Nephron progenitor cell (in vitro differentiated cells): ENCODE results near the gene CFAP65.

Experiments
- DNase-seq: peaks from one replicate; pipeline ENCODE4 v3.0.0; 2021
- H3K27ac Mint-ChIP-seq: 2 replicates; pipeline ENCODE4 v1.8.0; 2021; ENCODE audit warnings: mild to moderate bottlenecking, moderate library complexity, mixed read lengths
- H3K27me3 Mint-ChIP-seq: 2 replicates; pipeline ENCODE4 v1.8.0; 2021; ENCODE audit warnings: mild to moderate bottlenecking, low read depth, mixed read lengths; ENCODE audit not compliant: poor library complexity
- H3K36me3 Mint-ChIP-seq: 2 replicates; pipeline ENCODE4 v1.8.0; 2021; ENCODE audit warnings: low read depth, mixed read lengths
- H3K4me1 Mint-ChIP-seq: 2 replicates; pipeline ENCODE4 v1.8.0; 2021; ENCODE audit warnings: mixed read lengths
- H3K4me3 Mint-ChIP-seq: 2 replicates; pipeline ENCODE4 v1.8.0; 2021; ENCODE audit warnings: mild to moderate bottlenecking, moderate library complexity, mixed read lengths
- H3K9me3 Mint-ChIP-seq: 2 replicates; pipeline ENCODE4 v1.8.0; 2021; ENCODE audit warnings: mild to moderate bottlenecking, moderate library complexity, mixed read lengths
- TF ChIP-seq, protein P1 (sequence below): fragments of 200-600 bp; sonication (generic); IDR thresholded peaks from 2 replicates; pipeline ENCODE4 v1.5.0; 2021; ENCODE audit warnings: antibody characterized with exemption

The CFAP65 gene

DNA sequence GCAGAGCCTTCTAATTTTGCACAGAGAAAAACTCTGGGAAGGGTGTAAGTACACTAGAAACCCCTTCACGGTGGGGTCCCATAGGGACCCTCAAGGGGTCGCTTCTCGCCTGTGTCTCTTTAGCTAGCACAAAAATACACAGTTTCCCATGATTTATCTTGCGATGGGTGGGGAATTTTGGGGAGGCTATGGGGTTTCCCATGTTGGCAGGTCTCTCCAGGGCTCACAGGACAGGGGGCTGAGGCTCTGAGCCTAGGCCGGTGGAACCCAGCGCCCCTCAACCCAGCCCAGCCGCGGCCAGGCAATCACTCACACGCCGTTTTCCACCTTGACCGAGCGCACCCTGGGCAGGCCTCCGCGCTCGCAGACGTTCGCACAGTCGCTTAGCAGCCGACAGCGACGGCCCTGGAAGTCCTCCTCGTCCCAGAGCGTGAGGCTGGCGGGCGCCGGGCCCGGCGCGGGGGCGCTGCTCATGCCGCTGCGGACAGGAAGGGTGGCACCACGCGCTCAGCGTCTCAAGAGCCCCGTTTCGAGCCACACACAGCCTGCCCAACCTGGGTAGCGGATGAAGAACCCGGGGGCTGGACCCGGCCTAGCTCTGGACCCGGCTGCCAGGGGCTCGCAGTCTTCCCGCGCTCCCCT lies 48.5 kb downstream of the CFAP65 start:
- H3K27me3 Mint-ChIP-seq: peaks cover 98% of the 10 kb centered on the region
- H3K4me3 Mint-ChIP-seq: no peak overlapping the region
- H3K4me1 Mint-ChIP-seq: no peaks in the 10 kb centered on the region
- H3K36me3 Mint-ChIP-seq: no peaks in the 10 kb centered on the region
- H3K27ac Mint-ChIP-seq: no peak overlapping the region
- DNase-seq: peak; percentile 45
- H3K9me3 Mint-ChIP-seq: peaks cover 4% of the 10 kb centered on the region
- TF ChIP-seq, protein P1, sequence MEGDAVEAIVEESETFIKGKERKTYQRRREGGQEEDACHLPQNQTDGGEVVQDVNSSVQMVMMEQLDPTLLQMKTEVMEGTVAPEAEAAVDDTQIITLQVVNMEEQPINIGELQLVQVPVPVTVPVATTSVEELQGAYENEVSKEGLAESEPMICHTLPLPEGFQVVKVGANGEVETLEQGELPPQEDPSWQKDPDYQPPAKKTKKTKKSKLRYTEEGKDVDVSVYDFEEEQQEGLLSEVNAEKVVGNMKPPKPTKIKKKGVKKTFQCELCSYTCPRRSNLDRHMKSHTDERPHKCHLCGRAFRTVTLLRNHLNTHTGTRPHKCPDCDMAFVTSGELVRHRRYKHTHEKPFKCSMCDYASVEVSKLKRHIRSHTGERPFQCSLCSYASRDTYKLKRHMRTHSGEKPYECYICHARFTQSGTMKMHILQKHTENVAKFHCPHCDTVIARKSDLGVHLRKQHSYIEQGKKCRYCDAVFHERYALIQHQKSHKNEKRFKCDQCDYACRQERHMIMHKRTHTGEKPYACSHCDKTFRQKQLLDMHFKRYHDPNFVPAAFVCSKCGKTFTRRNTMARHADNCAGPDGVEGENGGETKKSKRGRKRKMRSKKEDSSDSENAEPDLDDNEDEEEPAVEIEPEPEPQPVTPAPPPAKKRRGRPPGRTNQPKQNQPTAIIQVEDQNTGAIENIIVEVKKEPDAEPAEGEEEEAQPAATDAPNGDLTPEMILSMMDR: no peak

DNA sequence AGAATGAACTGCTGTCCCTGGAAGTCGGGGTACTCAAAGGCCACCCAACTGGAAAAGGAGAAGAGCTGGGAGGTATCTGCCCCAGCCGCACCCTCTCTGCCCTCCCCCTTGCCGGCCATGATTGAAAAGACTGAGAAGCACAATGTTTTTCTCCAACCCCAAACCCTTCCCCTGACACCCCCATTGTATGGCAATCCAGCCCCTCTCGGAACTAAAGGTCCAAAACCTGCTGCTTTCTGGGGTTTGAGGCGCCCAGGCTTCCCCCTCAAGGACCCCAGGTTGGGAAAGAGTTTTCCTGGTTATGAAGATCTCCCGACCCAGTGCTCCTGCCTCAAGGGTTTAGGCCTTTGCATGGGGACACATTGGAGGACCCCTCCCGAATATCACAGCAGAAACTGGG lies 49.1 kb downstream of the CFAP65 start:
- no peaks in the 10 kb centered on the region for H3K36me3 Mint-ChIP-seq
- H3K4me1 Mint-ChIP-seq: no peaks in the 10 kb centered on the region
- peaks cover 4% of the 10 kb centered on the region for H3K9me3 Mint-ChIP-seq
- TF ChIP-seq, protein P1: no peak
- no peak for DNase-seq
- H3K4me3 Mint-ChIP-seq: no peak overlapping the region
- peaks cover 98% of the 10 kb centered on the region for H3K27me3 Mint-ChIP-seq
- no peak overlapping the region for H3K27ac Mint-ChIP-seq

DNA sequence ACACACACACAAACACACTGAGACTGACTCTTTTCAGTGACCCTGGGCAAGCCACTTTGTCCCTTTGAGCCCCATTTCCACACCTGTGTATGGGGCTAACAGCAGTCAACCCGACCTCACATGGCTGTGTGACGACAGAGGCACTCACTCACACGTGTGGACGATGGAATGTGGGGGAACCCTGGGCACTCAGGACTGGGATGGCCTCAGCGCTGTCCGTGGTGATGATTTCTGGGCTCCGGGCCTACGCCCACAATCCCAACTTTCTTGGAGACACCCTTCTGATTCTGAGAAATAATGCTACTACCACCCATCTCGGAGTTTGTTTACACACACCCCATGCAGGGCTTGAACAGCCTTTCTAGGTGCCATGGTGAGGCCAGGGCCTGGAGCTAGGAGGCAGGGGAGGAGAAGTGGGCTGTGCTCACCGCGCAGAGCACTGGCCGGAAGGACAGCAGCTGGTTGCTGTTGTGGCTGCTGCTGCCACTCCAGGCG lies 49.6 kb downstream of the CFAP65 start:
- no peak overlapping the region for H3K4me3 Mint-ChIP-seq
- no peaks in the 10 kb centered on the region for H3K4me1 Mint-ChIP-seq
- H3K27me3 Mint-ChIP-seq: peaks cover 99% of the 10 kb centered on the region
- TF ChIP-seq, protein P1: no peak
- no peaks in the 10 kb centered on the region for H3K36me3 Mint-ChIP-seq
- peaks cover 4% of the 10 kb centered on the region for H3K9me3 Mint-ChIP-seq
- DNase-seq: peak; percentile 45
- no peak overlapping the region for H3K27ac Mint-ChIP-seq

DNA sequence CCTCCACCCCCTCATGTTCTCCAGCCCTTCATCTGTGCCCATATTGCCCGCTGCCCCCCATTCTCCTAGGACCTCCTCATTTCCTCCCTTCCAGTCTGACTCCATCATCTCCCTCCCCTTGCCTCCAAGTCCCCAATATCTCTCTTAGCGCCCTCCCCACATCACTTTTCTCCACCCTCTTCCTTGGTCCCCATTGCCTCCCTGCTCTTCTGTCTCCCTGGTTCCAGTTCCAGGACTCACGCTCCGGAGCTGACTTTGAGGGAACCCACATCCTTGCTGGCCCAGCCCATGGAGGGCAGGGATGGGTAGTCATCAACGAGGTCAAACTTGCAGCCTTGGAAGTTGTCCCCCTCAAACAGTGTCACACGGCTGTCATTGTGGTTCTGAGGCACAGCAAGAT lies 50.7 kb downstream of the CFAP65 start:
- H3K4me1 Mint-ChIP-seq: no peaks in the 10 kb centered on the region
- H3K9me3 Mint-ChIP-seq: peaks cover 4% of the 10 kb centered on the region
- peaks cover 99% of the 10 kb centered on the region for H3K27me3 Mint-ChIP-seq
- no peak overlapping the region for H3K27ac Mint-ChIP-seq
- TF ChIP-seq, protein P1: no peak
- H3K36me3 Mint-ChIP-seq: no peaks in the 10 kb centered on the region
- no peak for DNase-seq
- H3K4me3 Mint-ChIP-seq: no peak overlapping the region

DNA sequence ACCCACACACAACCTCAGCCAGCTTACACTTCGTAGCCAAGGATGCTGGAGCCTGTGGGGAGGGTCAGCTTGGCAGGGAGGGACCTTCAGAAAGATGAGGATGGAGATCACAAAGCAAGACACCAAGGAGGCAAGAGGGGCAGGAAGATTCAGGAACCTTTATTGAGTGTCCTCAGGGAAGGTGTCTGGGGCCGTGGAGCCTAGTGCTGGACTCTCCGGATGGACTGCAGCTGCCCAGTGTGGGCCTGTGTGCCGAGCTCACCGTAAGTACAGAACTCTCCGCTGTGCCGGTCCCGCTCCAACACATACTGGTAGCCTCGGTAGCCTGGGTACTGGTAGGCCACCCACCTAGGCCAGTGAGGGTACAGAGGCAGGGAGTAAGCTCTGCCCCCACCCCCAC lies 51.3 kb downstream of the CFAP65 start:
- Mint-ChIP-seq H3K27me3 (peaks cover 99% of the 10 kb centered on the region), H3K36me3 (no peaks in the 10 kb centered on the region), H3K9me3 (peaks cover 4% of the 10 kb centered on the region), H3K4me3 (no peak overlapping the region), H3K27ac (no peak overlapping the region), H3K4me1 (no peaks in the 10 kb centered on the region)
- DNase-seq: no peak
- TF ChIP-seq, protein P1: no peak

DNA sequence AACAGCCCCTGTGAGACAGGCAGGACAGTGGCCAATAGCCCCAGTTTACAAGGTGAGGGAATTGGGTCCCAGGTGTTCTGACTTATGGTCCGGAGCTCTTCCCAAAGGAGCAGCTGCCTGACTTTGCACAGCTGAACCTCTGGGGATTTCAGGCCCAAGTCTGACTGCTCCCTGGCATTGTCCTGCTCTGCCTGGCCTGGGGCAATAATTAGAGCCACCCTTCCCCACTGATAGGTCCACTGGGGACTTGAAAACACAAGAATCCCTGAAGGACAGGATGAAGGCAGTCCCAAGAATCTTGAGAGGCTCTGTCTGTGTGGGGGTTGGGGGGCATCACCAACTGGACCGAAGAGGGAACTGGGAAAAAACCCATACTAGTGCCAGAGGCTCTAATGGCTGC lies 52.7 kb downstream of the CFAP65 start:
- no peak overlapping the region for H3K4me3 Mint-ChIP-seq
- TF ChIP-seq, protein P1: no peak
- peaks cover 5% of the 10 kb centered on the region for H3K4me1 Mint-ChIP-seq
- H3K36me3 Mint-ChIP-seq: no peaks in the 10 kb centered on the region
- H3K9me3 Mint-ChIP-seq: peaks cover 4% of the 10 kb centered on the region
- H3K27me3 Mint-ChIP-seq: peaks cover 98% of the 10 kb centered on the region
- H3K27ac Mint-ChIP-seq: no peak overlapping the region
- DNase-seq: no peak
